SJSA1 (cell line): ENCODE results near the gene SP1. TPM values are rescaled to one million over a fixed set of nuclear protein-coding genes. Genes with fewer than 3 reads are reported as not detected.

Source experiments
- DNase-seq, 2 experiments: peaks; one replicate each; pipeline ENCODE4 v3.0.0-alpha.2; 2015 to 2020; ENCODE audit warnings: low spot score in 2 of 2, low read depth in 1 of 2
- H3K27ac ChIP-seq: fragments of 250-450 bp; sonication (Bioruptor Pico); 2 replicates; pipeline ENCODE4 v1.5.1; 2020; ENCODE audit warnings: mild to moderate bottlenecking, moderate library complexity
- H3K27me3 ChIP-seq: fragments of 250-450 bp; sonication (Bioruptor Pico); replicated peaks from 2 replicates; pipeline ENCODE4 v1.5.1; 2020; ENCODE audit warnings: mild to moderate bottlenecking, moderate library complexity
- H3K36me3 ChIP-seq: fragments of 250-450 bp; sonication (Bioruptor Pico); 2 replicates; pipeline ENCODE4 v1.5.1; 2020; ENCODE audit warnings: mild to moderate bottlenecking
- H3K4me1 ChIP-seq: fragments of 250-450 bp; sonication (Bioruptor Pico); replicated peaks from 2 replicates; pipeline ENCODE4 v1.6.1; 2021; ENCODE audit warnings: mild to moderate bottlenecking
- H3K4me3 ChIP-seq: fragments of 250-450 bp; sonication (Bioruptor Pico); 2 replicates; pipeline ENCODE4 v1.5.1; 2020; ENCODE audit warnings: mild to moderate bottlenecking
- H3K9me3 ChIP-seq: fragments of 250-450 bp; sonication (Bioruptor Pico); replicated peaks from 2 replicates; pipeline ENCODE4 v1.5.1; 2020; ENCODE audit warnings: mild to moderate bottlenecking
- total RNA-seq: library from RNA; depleted of rRNA; stranded (reverse); fragments of >200 nt; shearing (Covaris generic); gene quantifications from 2 replicates; pipeline ENCODE4 v1.2.3, GENCODE V29; 2014; rRNA removed

Gene SP1
- total RNA-seq, 1 experiment from 2014 or later, result 33.9 TPM

DNA sequence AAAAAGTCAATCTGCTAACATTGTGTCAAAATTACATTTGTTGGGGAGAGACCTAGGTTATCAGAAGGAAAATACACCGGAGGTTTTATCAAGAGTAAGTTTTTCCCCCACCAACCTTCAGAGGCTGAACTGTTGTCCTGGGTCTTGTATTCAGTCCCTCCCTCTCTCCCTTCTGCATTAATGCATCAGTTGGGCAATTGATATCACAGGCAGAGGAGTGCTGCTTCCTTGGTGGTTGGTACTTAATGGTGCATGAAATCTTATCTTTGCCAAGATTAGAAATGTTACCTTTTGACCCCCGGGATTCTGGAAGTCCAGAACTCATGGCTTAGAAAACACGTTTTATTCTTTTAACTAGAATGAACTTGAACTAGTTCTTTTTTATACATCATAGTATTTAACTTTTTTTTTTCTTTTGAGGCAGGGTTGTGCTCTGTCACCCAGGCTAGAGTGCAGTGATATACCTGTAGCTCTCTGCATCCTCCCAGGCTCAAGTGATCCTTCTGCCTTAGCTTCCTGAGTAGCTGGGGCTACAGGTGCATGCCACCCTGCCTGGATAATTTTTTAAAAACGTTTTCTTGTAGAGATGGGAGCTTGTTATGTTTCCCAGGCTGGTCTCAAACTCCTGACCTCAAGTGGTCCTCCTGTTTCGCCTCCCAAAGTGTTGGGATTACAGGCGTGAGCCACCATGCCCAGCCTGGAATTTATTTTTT, 76.8 kb downstream of the SP1 start:
- DNase-seq, result no peak
- H3K27ac ChIP-seq, result no peak overlapping the region
- H3K27me3 ChIP-seq, result no peaks in the 10 kb centered on the region
- H3K9me3 ChIP-seq, result no peaks in the 10 kb centered on the region
- H3K4me3 ChIP-seq, result no peak overlapping the region
- H3K36me3 ChIP-seq, result peaks cover 95% of the 10 kb centered on the region
- peaks cover 17% of the 10 kb centered on the region for H3K4me1 ChIP-seq

DNA sequence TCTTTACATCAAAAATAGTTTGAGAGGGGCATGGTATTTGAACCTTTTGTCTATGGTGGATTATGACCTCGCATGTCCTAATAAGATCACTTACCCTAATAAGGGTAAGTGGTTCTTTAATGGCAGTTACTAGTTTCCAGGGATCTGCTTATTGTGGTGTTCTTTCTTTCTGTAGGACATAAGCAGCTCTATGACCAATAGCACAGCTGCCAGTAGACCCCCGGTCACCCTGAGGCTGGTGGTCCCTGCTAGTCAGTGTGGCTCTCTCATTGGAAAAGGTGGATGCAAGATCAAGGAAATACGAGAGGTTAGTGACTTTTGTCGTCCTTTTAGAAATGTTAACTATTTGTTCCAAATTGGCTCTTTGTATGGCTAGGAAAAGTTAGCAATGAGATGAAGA, 79.1 kb downstream of the SP1 start:
- no peak for DNase-seq
- Histone ChIP-seq H3K4me1 (peaks cover 6% of the 10 kb centered on the region), H3K36me3 (peaks cover 100% of the 10 kb centered on the region), H3K9me3 (no peaks in the 10 kb centered on the region), H3K27ac (no peak overlapping the region), H3K27me3 (no peaks in the 10 kb centered on the region), H3K4me3 (no peak overlapping the region)

DNA sequence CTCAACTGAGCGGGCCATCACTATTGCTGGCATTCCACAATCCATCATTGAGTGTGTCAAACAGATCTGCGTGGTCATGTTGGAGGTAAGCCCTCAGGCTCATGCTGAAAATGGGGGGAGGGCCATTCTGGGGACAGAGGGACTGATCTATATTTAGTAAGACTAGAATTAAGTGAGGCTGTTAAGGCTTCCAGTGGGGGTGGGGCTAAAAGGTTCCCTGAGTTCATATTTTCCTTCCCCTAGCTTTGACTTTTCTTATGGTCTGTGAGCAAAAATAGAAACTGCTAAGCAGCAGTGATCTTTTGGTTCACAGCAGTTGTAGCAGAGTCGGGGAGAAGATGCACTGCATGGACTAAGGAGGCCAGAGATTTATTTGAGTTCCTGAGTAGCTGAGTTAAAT, 81.1 kb downstream of the SP1 start:
- no peaks in the 10 kb centered on the region for H3K9me3 ChIP-seq
- H3K27ac ChIP-seq, result no peak overlapping the region
- no peaks in the 10 kb centered on the region for H3K4me1 ChIP-seq
- peaks cover 98% of the 10 kb centered on the region for H3K36me3 ChIP-seq
- no peak for DNase-seq
- no peak overlapping the region for H3K4me3 ChIP-seq
- H3K27me3 ChIP-seq, result no peaks in the 10 kb centered on the region

DNA sequence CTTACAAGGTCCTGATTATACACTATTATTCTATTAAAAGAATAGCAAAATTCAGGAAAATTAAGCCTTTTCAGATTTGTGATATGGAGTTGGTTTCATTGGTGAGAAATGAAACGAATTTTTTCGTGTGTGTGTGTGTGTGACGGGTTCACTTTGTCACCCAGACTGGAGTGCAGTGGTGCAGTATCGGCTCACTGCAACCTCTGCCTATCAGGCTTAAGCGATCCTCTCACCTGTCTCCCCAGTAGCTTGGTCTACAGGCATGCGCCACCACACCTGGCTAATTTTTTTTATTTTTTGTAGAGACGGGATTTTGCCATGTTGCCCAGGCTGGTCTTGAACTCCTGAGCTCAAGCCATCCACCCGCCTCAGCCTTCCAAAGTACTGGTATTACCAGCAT, 81.6 kb downstream of the SP1 start:
- Histone ChIP-seq H3K27ac (no peak overlapping the region), H3K36me3 (peaks cover 98% of the 10 kb centered on the region), H3K4me1 (no peaks in the 10 kb centered on the region), H3K4me3 (no peak overlapping the region), H3K9me3 (no peaks in the 10 kb centered on the region), H3K27me3 (no peaks in the 10 kb centered on the region)
- no peak for DNase-seq

DNA sequence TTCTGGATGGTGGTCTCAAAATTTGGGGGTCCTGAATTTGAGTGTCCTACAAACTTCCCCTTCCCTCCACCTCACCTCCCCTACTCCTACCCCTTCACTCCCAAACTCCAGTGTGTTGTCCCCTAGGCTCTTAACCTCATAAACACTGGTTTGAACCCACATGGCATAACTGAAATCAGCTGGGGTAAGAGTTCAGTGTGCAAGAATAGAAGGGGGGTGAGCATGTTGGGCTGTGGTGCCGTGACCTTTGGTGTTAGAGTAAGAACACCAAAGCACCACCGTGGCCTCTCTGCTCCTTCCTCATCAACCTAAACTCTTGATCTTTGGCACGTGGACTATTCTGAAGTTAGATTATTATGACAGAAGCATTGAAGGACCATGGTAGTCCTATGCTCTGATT, 83.0 kb downstream of the SP1 start:
- DNase-seq, result no peak
- H3K4me3 ChIP-seq, result no peak overlapping the region
- H3K9me3 ChIP-seq, result no peaks in the 10 kb centered on the region
- H3K27me3 ChIP-seq, result no peaks in the 10 kb centered on the region
- no peaks in the 10 kb centered on the region for H3K4me1 ChIP-seq
- peaks cover 98% of the 10 kb centered on the region for H3K36me3 ChIP-seq
- no peak overlapping the region for H3K27ac ChIP-seq

DNA sequence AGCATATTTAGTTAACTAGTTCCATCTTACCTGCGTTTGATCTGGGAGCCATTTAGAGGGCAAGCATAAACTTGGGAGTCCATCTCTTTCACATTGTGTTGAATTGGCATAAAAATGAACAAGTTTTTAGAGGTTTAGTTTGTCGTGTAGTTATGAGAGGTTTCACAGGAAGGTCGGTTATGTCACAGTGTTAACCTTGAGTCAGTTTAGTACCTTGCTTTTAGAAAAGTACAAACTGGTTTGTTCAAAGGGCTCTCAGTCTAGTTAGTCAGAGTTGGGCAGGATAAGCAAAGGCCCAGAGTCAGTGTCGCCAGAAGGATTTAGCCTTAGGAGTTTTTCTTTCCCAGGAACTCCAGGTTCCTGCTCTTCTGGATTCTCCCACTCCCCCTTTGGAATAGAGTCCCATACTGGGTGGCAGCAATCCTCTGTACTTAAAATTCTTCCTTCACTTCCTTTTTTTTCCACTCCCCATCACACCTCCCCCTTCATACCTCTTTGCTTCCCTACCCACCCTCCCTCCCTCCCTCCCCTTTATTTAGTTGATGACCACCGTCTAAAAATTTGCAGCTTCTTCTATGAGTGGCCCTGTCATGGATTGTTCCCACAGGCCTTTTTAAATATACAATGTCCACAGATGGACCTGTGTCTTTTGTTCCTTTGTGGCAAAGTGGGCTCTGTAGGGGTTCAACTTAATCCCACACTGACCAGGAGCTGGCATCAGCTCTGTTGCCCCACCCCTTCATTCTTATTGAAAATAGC, 84.0 kb downstream of the SP1 start:
- no peak overlapping the region for H3K27ac ChIP-seq
- H3K9me3 ChIP-seq, result no peaks in the 10 kb centered on the region
- peaks cover 98% of the 10 kb centered on the region for H3K36me3 ChIP-seq
- no peak for DNase-seq
- H3K27me3 ChIP-seq, result no peaks in the 10 kb centered on the region
- no peaks in the 10 kb centered on the region for H3K4me1 ChIP-seq
- H3K4me3 ChIP-seq, result no peak overlapping the region

DNA sequence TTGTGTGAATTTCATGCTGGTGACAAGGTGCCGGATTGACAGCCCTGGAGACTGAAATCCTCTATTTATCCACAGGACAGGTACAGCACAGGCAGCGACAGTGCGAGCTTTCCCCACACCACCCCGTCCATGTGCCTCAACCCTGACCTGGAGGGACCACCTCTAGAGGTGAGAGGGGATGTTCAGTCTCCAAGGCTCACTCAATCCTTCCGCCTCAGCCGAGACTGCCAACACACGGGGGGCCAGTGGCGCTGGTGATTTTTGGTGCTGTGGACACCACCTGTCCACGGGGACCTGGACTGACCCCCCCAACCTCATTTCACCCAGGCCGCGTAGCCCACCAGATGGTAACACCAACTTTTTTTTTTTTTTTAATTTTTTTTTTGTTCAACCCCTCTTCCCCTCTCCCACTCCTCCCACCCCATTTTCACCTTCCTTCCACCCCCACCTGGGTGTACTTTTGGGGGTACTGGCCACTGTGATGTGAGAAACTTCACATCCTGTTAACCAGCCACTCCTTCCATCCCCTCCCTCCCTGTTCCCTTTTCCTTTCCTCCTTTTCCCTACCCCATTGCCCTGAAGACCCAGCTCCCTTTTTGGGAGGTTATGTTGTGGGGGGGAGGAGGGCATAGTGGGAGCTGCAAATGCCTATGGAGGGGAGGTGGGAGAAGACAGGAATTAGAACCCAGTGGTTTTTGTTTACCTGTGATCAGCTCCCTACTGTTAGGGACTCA, 84.9 kb downstream of the SP1 start:
- Histone ChIP-seq H3K4me3 (no peak overlapping the region), H3K4me1 (no peaks in the 10 kb centered on the region), H3K36me3 (peaks cover 98% of the 10 kb centered on the region), H3K27me3 (no peaks in the 10 kb centered on the region), H3K27ac (no peak overlapping the region), H3K9me3 (no peaks in the 10 kb centered on the region)
- DNase-seq, result no peak

DNA sequence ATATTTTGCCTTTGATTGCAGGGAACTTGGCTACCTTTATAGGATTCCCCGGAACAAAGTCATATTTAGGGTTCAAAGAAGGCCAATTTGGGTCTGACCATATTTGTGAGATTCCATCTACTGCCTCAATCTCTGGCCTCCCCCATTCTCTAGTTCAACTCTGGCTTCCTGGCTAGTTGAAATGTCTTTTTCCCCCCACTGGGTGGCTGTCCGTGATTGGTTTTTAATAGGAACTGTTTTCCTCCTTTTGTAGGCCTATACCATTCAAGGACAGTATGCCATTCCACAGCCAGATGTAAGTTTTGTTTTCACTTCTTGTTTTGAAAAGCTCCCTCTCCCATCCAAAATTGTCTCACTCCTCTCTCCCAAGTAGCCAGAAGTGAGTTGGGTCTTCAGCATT, 85.7 kb downstream of the SP1 start:
- Histone ChIP-seq H3K36me3 (peaks cover 97% of the 10 kb centered on the region), H3K27ac (no peak overlapping the region), H3K27me3 (no peaks in the 10 kb centered on the region), H3K4me1 (no peaks in the 10 kb centered on the region), H3K9me3 (no peaks in the 10 kb centered on the region), H3K4me3 (no peak overlapping the region)
- no peak for DNase-seq

Other genes starting within 250 kb of the SP1 start
- gene ZNF740, start 199.5 kb upstream of the SP1 start, total RNA-seq, result 2.1 and 6.8 TPM in 2 replicates
- gene CSAD, start 199.3 kb upstream of the SP1 start, total RNA-seq, result 2.5 and 7.5 TPM in 2 replicates
- 0.45 TPM in 1 of 2 replicates, not detected in the other for gene ITGB7, start 172.9 kb upstream of the SP1 start, total RNA-seq
- gene RARG, start 148.0 kb upstream of the SP1 start, total RNA-seq, result 13.5 and 13.6 TPM in 2 replicates
- gene ESPL1, start 111.9 kb upstream of the SP1 start, total RNA-seq, result 20.2 and 28.0 TPM in 2 replicates
- gene PFDN5, start 84.6 kb upstream of the SP1 start, total RNA-seq, result 450 and 523 TPM in 2 replicates
- gene MYG1, start 80.5 kb upstream of the SP1 start, total RNA-seq, result 40.6 and 45.1 TPM in 2 replicates
- gene AAAS, start 58.6 kb upstream of the SP1 start, total RNA-seq, result 51.8 and 52.0 TPM in 2 replicates
- not detected in 2 replicates for gene SP7, start 43.8 kb upstream of the SP1 start, total RNA-seq
- not detected in 2 replicates for gene AMHR2, start 43.7 kb downstream of the SP1 start, total RNA-seq
- 44.7 and 80.1 TPM in 2 replicates for gene PRR13, start 61.6 kb downstream of the SP1 start, total RNA-seq
- 153 and 157 TPM in 2 replicates for gene PCBP2, start 71.9 kb downstream of the SP1 start, total RNA-seq
- 6.7 and 8.6 TPM in 2 replicates for gene MAP3K12, start 119.3 kb downstream of the SP1 start, total RNA-seq
- gene TARBP2, start 121.1 kb downstream of the SP1 start, total RNA-seq, result 38.3 and 39.0 TPM in 2 replicates
- gene NPFF, start 127.3 kb downstream of the SP1 start, total RNA-seq, result not detected in 2 replicates
- 8.3 and 33.6 TPM in 2 replicates for gene ATF7, start 246.2 kb downstream of the SP1 start, total RNA-seq